Suprapubic skin (tissue), 4 donors: ENCODE results near the gene TRUB2.

Source experiments
- POLR2A ChIP-seq, 2 donors: fragments of 450-650 bp; IDR thresholded peaks; one replicate each; pipeline ENCODE4 v1.6.1; 2017; ENCODE audit warnings: antibody characterized with exemption in 2 of 2, mild to moderate bottlenecking in 2 of 2, moderate library complexity in 2 of 2
- POLR2AphosphoS5 ChIP-seq, 3 donors: sonication (generic); formaldehyde crosslinking; IDR thresholded peaks; one replicate each; pipeline ENCODE4 v1.6.1; 2017; ENCODE audit warnings: antibody characterized with exemption in 3 of 3

- TF ChIP-seq POLR2AphosphoS5 (IDR thresholded peaks at IDR 0.05) (no peak), POLR2A (IDR thresholded peaks at IDR 0.05) (no peak)
Measured at GRCh38 chr9:128257907-128258306, 64.3 kb downstream of the TRUB2 start.
